Endothelial cell of umbilical vein (primary cell): ENCODE results near the gene ZNF491. TPM values are rescaled to one million over a fixed set of nuclear protein-coding genes. Genes with fewer than 3 reads are reported as not detected.

ENCODE experiments used
- BruUV-seq: library from RNA; stranded (reverse); fragments of 400-500 nt; replicated peaks from 2 replicates; lab custom pipeline; 2021; lab: Mats Ljungman, UMichigan
- CTCF ChIA-PET: fragments of 300-600, 350-600 bp; sonication (Branson Sonifier 250); formaldehyde crosslinking; loops from one replicate; lab custom pipeline; 2021; ENCODE audit warnings: antibody characterized with exemption, inconsistent platforms; lab: Charles Lee
- POLR2A ChIA-PET: fragments of 300-600, 350-600 bp; sonication (Branson Sonifier 250); formaldehyde crosslinking; loops from one replicate; lab custom pipeline; 2021; ENCODE audit warnings: antibody characterized with exemption, inconsistent platforms; lab: Charles Lee
- DNase-seq: peaks from one replicate; pipeline ENCODE4 v3.0.0-alpha.2; 2011; ENCODE audit warnings: low read depth, low spot score
- FAIRE-seq: peaks from 2 replicates; lab custom pipeline; 2011; peaks lifted over from hg19 to GRCh38; lab: Jason Lieb, UNC
- H2AFZ ChIP-seq: 2 replicates; pipeline ENCODE4 v1.6.0; 2012; ENCODE audit warnings: low read depth, low read length, control low read depth, inconsistent platforms
- H3K27ac ChIP-seq: 2 replicates; pipeline ENCODE4 v1.5.1; 2011; ENCODE audit warnings: low read depth, mild to moderate bottlenecking, control low read depth, low read length, moderate library complexity; ENCODE audit not compliant: insufficient read depth
- H3K27me3 ChIP-seq, 2 experiments: 2 replicates each; pipeline versions ENCODE4 v1.6.0 to v1.6.1; 2011; ENCODE audit warnings: low read length in 2 of 2, mixed read lengths in 1 of 2; ENCODE audit not compliant: control insufficient read depth in 2 of 2, insufficient read depth in 2 of 2
- H3K36me3 ChIP-seq, 2 experiments: 2 replicates in 1 of 2; 3 replicates in 1 of 2; pipeline ENCODE4 v1.5.1; 2011; ENCODE audit warnings: low read length in 2 of 2, mild to moderate bottlenecking in 1 of 2, moderate library complexity in 1 of 2; ENCODE audit not compliant: control insufficient read depth in 2 of 2, insufficient read depth in 2 of 2; ENCODE audit errors: extremely low read depth in 1 of 2
- H3K4me1 ChIP-seq: 3 replicates; pipeline ENCODE4 v1.5.1; 2011; ENCODE audit warnings: mild to moderate bottlenecking, low read length; ENCODE audit not compliant: control insufficient read depth, insufficient read depth; ENCODE audit errors: extremely low read depth
- H3K4me2 ChIP-seq: 2 replicates; pipeline ENCODE4 v1.6.1; 2011; ENCODE audit warnings: low read length, control low read depth, mixed read lengths; ENCODE audit not compliant: insufficient read depth
- H3K4me3 ChIP-seq, 3 experiments: fragments of 200-600 bp in 1 of 3; sonication (generic), shearing (Covaris generic) in 1 of 3; replicated peaks in 1 of 3; 2 replicates each; pipeline ENCODE4 v1.5.1; 2011 to 2016; ENCODE audit warnings: control low read depth in 3 of 3, low read length in 3 of 3, mild to moderate bottlenecking in 2 of 3, inconsistent platforms in 1 of 3, low read depth in 1 of 3, moderate library complexity in 1 of 3; ENCODE audit not compliant: insufficient read depth in 1 of 3
- H3K79me2 ChIP-seq: 2 replicates; pipeline ENCODE4 v1.6.0; 2012; ENCODE audit warnings: low read length, inconsistent platforms; ENCODE audit not compliant: control insufficient read depth, insufficient read depth
- H3K9ac ChIP-seq: replicated peaks from 2 replicates; pipeline ENCODE3; 2011; ENCODE audit warnings: low read length, control low read depth; ENCODE audit not compliant: insufficient read depth; ENCODE audit errors: extremely low read depth
- H3K9me1 ChIP-seq: replicated peaks from 3 replicates; pipeline ENCODE4 v1.6.0; 2011; ENCODE audit warnings: mild to moderate bottlenecking, low read length; ENCODE audit not compliant: control insufficient read depth, insufficient read depth; ENCODE audit errors: extremely low read depth
- H3K9me3 ChIP-seq: replicated peaks from 2 replicates; pipeline ENCODE4 v1.5.1; 2012; ENCODE audit warnings: low read length, inconsistent platforms; ENCODE audit not compliant: control insufficient read depth, insufficient read depth
- H4K20me1 ChIP-seq: replicated peaks from 2 replicates; pipeline ENCODE3; 2011; ENCODE audit warnings: mild to moderate bottlenecking, low read length; ENCODE audit not compliant: control insufficient read depth, insufficient read depth; ENCODE audit errors: extremely low read depth
- EZH2 ChIP-seq: IDR thresholded peaks from 2 replicates; pipeline ENCODE4 v1.6.1; 2012; ENCODE audit warnings: borderline replicate concordance, low read depth, mild to moderate bottlenecking, moderate library complexity, low read length, inconsistent platforms; ENCODE audit not compliant: severe bottlenecking
- FOS ChIP-seq: IDR thresholded peaks from 2 replicates; pipeline ENCODE4 v1.6.1; 2011; ENCODE audit warnings: mild to moderate bottlenecking, low read length, moderate library complexity, borderline replicate concordance; ENCODE audit not compliant: insufficient read depth
- GATA2 ChIP-seq: IDR thresholded peaks from 2 replicates; pipeline ENCODE4 v1.7.0; 2011; ENCODE audit warnings: low read depth, mild to moderate bottlenecking, moderate library complexity, mixed read lengths, low read length; ENCODE audit not compliant: insufficient read length, insufficient read depth
- JUN ChIP-seq: IDR thresholded peaks from 2 replicates; pipeline ENCODE4 v1.6.1; 2011; ENCODE audit warnings: borderline replicate concordance, low read depth; ENCODE audit not compliant: insufficient read length, insufficient read depth
- MYC ChIP-seq: IDR thresholded peaks from one replicate; pipeline ENCODE4 v1.6.1; 2011; ENCODE audit warnings: mild to moderate bottlenecking, low read depth, low read length
- POLR2A ChIP-seq: IDR thresholded peaks from 2 replicates; pipeline ENCODE4 v1.6.1; 2012; ENCODE audit warnings: low read depth, mild to moderate bottlenecking, control low read depth, low read length
- POLR2AphosphoS5 ChIP-seq: IDR thresholded peaks from 2 replicates; pipeline ENCODE4 v1.6.1; 2012; ENCODE audit warnings: low read depth, mild to moderate bottlenecking, control low read depth, low read length, moderate library complexity; ENCODE audit not compliant: insufficient read depth
- dilution Hi-C: fragments of 300-500 bp; cut with MboI; formaldehyde crosslinking; loops from one replicate; pipeline ENCODE4 v1.15.0; 2019; ENCODE audit warnings: low sequenced_read_pairs; ENCODE audit not compliant: extremely low pct_ligation_motif_present
- intact Hi-C: fragments of 100-400 bp; cut with micrococcal nuclease; formaldehyde crosslinking; loops from one replicate; pipeline ENCODE4 v1.10.0; 2022
- polyA plus RNA-seq, 4 experiments: library from polyadenylated mRNA; depleted of rRNA in 3 of 4; stranded (reverse) in 3 of 4; unstranded in 1 of 4; fragments of >200 nt; gene quantifications; 2 replicates each; pipeline versions ENCODE4 v1.2.1 to v1.2.3, GENCODE V29; 2011 to 2012; ENCODE audit warnings: missing spikeins in 1 of 4
- total RNA-seq: library from RNA; stranded (reverse); gene quantifications from 2 replicates; pipeline ENCODE4 v1.2.3, GENCODE V29; 2021
- TF ChIP-seq, protein P1 (sequence below), 2 donors: IDR thresholded peaks; 1 replicate in 1 of 2; 2 replicates in 1 of 2; pipeline ENCODE4 v1.5.1; 2011; ENCODE audit warnings: low read length in 2 of 2, mild to moderate bottlenecking in 2 of 2, moderate library complexity in 2 of 2, control low read depth in 1 of 2, inconsistent platforms in 1 of 2, low read depth in 1 of 2; ENCODE audit not compliant: insufficient read depth in 1 of 2; ENCODE audit errors: extremely low read depth in 1 of 2
- TF ChIP-seq, protein P2 (sequence below): IDR thresholded peaks from 2 replicates; pipeline ENCODE4 v1.6.1; 2011; ENCODE audit not compliant: insufficient read depth, insufficient read length

Gene ZNF491
- total and polyA plus RNA-seq, 2 donors (not counting 3 experiments of a cell fraction or from before 2014, with no cell fraction given): 0.55 to 1.1 TPM

DNA sequence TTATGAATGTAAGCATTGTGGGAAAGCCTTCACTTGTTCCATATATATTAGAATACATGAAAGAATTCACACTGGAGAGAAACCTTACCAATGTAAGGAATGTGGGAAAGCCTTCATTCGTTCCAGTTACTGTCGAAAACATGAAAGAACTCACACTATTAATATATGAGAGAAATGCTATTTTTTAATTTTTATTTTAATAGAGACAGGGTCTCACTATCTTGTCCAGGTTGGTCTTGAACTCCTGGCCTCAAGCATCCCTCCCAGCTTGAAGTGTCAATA is 8.7 kb downstream of the ZNF491 start:
- Histone ChIP-seq H3K79me2 (no peaks in the 10 kb centered on the region), H4K20me1 (no peaks in the 10 kb centered on the region), H3K36me3 (no peaks in the 10 kb centered on the region), H3K9me1 (no peaks in the 10 kb centered on the region), H3K4me3 (no peak overlapping the region), H3K4me2 (no peak overlapping the region), H3K27ac (no peak overlapping the region), H2AFZ (no peak overlapping the region), H3K4me1 (no peaks in the 10 kb centered on the region), H3K9ac (no peak overlapping the region), H3K27me3 (no peaks in the 10 kb centered on the region), H3K9me3 (peaks cover 9% of the 10 kb centered on the region)
- DNase-seq (no peak), FAIRE-seq (no peak)
- BruUV-seq: no TSS peak
- intact Hi-C loops: no loop called here
- TF ChIP-seq MYC (no peak), POLR2AphosphoS5 (no peak), POLR2A (no peak), GATA2 (no peak), EZH2 (no peak), JUN (no peak), FOS (no peak)
- TF ChIP-seq, protein P1, sequence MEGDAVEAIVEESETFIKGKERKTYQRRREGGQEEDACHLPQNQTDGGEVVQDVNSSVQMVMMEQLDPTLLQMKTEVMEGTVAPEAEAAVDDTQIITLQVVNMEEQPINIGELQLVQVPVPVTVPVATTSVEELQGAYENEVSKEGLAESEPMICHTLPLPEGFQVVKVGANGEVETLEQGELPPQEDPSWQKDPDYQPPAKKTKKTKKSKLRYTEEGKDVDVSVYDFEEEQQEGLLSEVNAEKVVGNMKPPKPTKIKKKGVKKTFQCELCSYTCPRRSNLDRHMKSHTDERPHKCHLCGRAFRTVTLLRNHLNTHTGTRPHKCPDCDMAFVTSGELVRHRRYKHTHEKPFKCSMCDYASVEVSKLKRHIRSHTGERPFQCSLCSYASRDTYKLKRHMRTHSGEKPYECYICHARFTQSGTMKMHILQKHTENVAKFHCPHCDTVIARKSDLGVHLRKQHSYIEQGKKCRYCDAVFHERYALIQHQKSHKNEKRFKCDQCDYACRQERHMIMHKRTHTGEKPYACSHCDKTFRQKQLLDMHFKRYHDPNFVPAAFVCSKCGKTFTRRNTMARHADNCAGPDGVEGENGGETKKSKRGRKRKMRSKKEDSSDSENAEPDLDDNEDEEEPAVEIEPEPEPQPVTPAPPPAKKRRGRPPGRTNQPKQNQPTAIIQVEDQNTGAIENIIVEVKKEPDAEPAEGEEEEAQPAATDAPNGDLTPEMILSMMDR (IDR thresholded peaks at IDR 0.05; ENCODE audit: extremely low read depth in 1 of 2, insufficient read depth in 1 of 2, low read depth in 1 of 2, low read length in 2 of 2): no peak
- TF ChIP-seq, protein P2, sequence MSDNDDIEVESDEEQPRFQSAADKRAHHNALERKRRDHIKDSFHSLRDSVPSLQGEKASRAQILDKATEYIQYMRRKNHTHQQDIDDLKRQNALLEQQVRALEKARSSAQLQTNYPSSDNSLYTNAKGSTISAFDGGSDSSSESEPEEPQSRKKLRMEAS: no peak
- ChIA-PET POLR2A (no interaction called here), CTCF (interaction anchor here (1.1 kb wide), 1 partner anchor 9 kb away, joined by 3 read pairs; no protein-coding TSS in a partner anchor)
- dilution Hi-C loops: no loop called here
